Esophagus squamous epithelium (tissue), 5 donors: ENCODE data around the gene KLLN. TPM values are rescaled to one million over a fixed set of nuclear protein-coding genes. Genes with fewer than 3 reads are reported as not detected.
"Not testable (repeated sequence)": the region's sequence is repeated elsewhere in the genome, so short reads cannot be mapped to it uniquely, and the experiment has no call there.

ENCODE experiments used
- DNase-seq: peaks from one replicate; lab custom pipeline; 2025; lab: John Stamatoyannopoulos, UW
- H3K27ac ChIP-seq, 4 donors: fragments of 200-600 bp; sonication (generic); one replicate each; pipeline ENCODE4 v1.5.1; 2016 to 2019; ENCODE audit warnings: mild to moderate bottlenecking in 1 of 4
- H3K27me3 ChIP-seq, 4 donors: fragments of 200-600 bp; sonication (generic); 1 replicate in 3 of 4; 2 replicates in 1 of 4; pipeline versions ENCODE4 v1.5.1 to v1.6.0; 2017 to 2021; ENCODE audit warnings: antibody characterized with exemption in 1 of 4
- H3K36me3 ChIP-seq, 3 donors: fragments of 200-600 bp; sonication (generic); one replicate each; pipeline ENCODE4 v1.5.1; 2016 to 2019
- H3K4me1 ChIP-seq, 3 donors: fragments of 200-600 bp; sonication (generic); one replicate each; pipeline ENCODE4 v1.5.1; 2017 to 2019
- H3K4me3 ChIP-seq, 4 donors: fragments of 200-600 bp; sonication (generic); 1 replicate in 3 of 4; 2 replicates in 1 of 4; pipeline ENCODE4 v1.5.1; 2016 to 2019; ENCODE audit warnings: mild to moderate bottlenecking in 2 of 4, moderate library complexity in 1 of 4
- H3K9me3 ChIP-seq, 3 donors: fragments of 200-600 bp; sonication (generic); one replicate each; pipeline ENCODE4 v1.5.1; 2016 to 2019
- CTCF ChIP-seq, 6 experiments: fragments of 450-650 bp in 4 of 6; fragments of 200-600 bp in 2 of 6; sonication (generic) in 2 of 6; IDR thresholded peaks; one replicate each; pipeline ENCODE4 v1.5.1; 2016 to 2019; ENCODE audit warnings: antibody characterized with exemption in 6 of 6, mild to moderate bottlenecking in 4 of 6, moderate library complexity in 4 of 6
- POLR2A ChIP-seq, 4 donors: fragments of 450-650 bp; IDR thresholded peaks; one replicate each; pipeline ENCODE4 v1.6.1; 2017; ENCODE audit warnings: antibody characterized with exemption in 4 of 4, mild to moderate bottlenecking in 4 of 4, moderate library complexity in 3 of 4
- WGBS, 2 donors: methylation state at CpG; one replicate each; pipeline ENCODE4 v1.1.5; 2018; 5-methylcytosine and 5-hydroxymethylcytosine counted together
- intact Hi-C: fragments of 100-400 bp; cut with DNase I; formaldehyde crosslinking; loops from one replicate; pipeline ENCODE4 v1.15.0; 2022
- total RNA-seq, 4 donors: library from RNA; depleted of rRNA; stranded (reverse); fragments of >200 nt; gene quantifications; one replicate each; pipeline ENCODE4 v1.1.0, GENCODE V29; 2016
- donor health status: DM: yes; HTN: yes; CAD: no.

Gene KLLN
- total RNA-seq, 4 donors from 2014 or later = 0.11 to 0.91 (median 0.40) TPM

DNA sequence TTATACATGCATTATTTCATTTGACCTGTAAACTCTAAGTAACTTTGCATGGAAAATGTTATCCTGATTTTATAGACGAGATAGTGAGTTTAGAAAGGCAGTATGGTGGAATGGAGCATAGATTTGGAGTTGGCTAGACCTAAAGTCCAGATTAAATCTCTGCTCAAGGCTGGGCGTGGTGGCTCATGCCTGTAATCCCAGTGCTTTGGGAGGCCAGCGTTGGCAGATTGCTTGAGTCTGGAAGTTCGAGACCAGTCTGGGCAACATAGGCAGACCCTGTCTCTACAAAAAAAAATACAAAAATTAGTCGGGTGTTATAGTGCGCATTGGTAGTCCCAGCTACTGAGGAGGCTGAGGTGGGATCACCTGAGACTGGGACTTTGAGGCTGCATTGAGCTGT lies 9.5 kb upstream of the KLLN start:
- DNase-seq = no peak
- Histone ChIP-seq H3K4me1 (peaks cover 9 to 97% (median 32%) of the 10 kb centered on the region in 3 donors), H3K4me3 (no peak overlapping the region), H3K27me3 (no peaks in the 10 kb centered on the region), H3K9me3 (no peaks in the 10 kb centered on the region), H3K27ac (peak overlapping the region in 1 of 4 donors; percentile 17), H3K36me3 (peaks cover 0 to 6% (median 3%) of the 10 kb centered on the region in 3 donors)
- no peak for TF ChIP-seq CTCF (IDR thresholded peaks at IDR 0.05)
- TF ChIP-seq POLR2A (IDR thresholded peaks at IDR 0.05) = no peak
- intact Hi-C loops = no loop called here
- 95 to 99% methylated on average over 6 of the region's 6 CpGs for WGBS, 2 donors

DNA sequence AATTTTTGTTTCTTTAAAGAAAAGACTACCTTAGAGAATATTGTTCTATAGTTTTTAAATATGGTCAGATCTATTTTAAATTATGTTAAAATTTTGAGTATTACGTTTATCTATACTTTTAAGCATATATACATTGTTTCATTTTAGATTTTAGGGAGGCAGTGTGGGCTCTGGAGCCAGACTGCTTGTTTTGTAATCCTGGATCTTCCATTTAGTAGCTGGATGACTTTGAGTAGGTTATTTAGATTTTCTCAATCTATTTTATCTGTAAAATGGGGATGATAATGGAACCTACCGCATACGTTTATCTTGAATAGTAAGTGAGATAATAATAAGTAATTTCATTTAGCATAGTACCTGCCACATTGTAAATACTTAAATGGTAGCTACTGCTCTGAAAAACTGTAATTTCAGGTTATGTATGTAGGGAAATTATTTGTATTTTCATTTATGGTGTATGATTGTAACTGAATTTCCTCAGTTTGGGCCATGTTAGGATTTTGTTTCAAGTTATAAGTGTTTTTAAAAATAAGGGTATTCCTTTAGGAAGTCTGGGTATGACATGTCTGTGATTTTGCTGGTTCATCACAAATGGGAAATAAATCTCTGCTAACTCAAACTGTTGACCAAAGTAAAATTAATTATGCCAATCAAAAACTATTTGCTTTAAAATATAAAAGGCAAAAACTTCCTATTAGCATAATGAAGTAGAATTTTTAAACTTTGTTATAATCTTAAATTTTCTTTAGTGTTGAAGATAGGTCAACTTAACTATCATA lies 6.6 kb upstream of the KLLN start:
- no peak for DNase-seq
- Histone ChIP-seq H3K36me3 (peaks cover 0 to 4% (median 3%) of the 10 kb centered on the region in 3 donors), H3K4me3 (peak overlapping the region in 2 of 4 donors; percentile 92 to 97), H3K27ac (peak overlapping the region in 3 of 4 donors; percentile 17 to 96 (median 37)), H3K9me3 (no peaks in the 10 kb centered on the region), H3K27me3 (no peaks in the 10 kb centered on the region), H3K4me1 (peaks cover 9 to 80% (median 32%) of the 10 kb centered on the region in 3 donors)
- TF ChIP-seq POLR2A (IDR thresholded peaks at IDR 0.05) = no peak
- intact Hi-C loops = loop anchor here (10.0 kb wide), 1 partner anchor 685 kb away; no protein-coding TSS in a partner anchor
- 67 to 79% methylated on average over 3 of the region's 3 CpGs for WGBS, 2 donors

- DNase-seq, H3K27me3 ChIP-seq, H3K36me3 ChIP-seq, H3K9me3 ChIP-seq: not testable (repeated sequence)
- Histone ChIP-seq H3K4me3 (peak overlapping the region in 3 of 4 donors; percentile 92 to 97 (median 92)), H3K27ac (peak overlapping the region in 3 of 4 donors; percentile 33 to 96 (median 37)), H3K4me1 (peaks cover 7 to 72% (median 28%) of the 10 kb centered on the region in 3 donors)
- 50 to 86% methylated on average over 4 to 9 of the region's 9 CpGs for WGBS, 2 donors
- intact Hi-C loops = loop anchor here (10.0 kb wide), 1 partner anchor 686 kb away; no protein-coding TSS in a partner anchor
These were observed 5.8 kb upstream of the KLLN start for GRCh38 chr10:87869139-87869538.

- Histone ChIP-seq H3K27me3 (no peaks in the 10 kb centered on the region), H3K36me3 (peaks cover 0 to 4% (median 2%) of the 10 kb centered on the region in 3 donors), H3K4me3 (peak overlapping the region; percentile 8 to 97 (median 92)), H3K4me1 (peaks cover 7 to 63% (median 23%) of the 10 kb centered on the region in 3 donors), H3K27ac (peak overlapping the region in 3 of 4 donors; percentile 16 to 99 (median 96)), H3K9me3 (no peaks in the 10 kb centered on the region)
- WGBS, 2 donors = 0 to 9% methylated on average over 1 of the region's 1 CpG
- intact Hi-C loops = loop anchor here (10.0 kb wide), 1 partner anchor 687 kb away; no protein-coding TSS in a partner anchor
- DNase-seq = no peak
- TF ChIP-seq POLR2A (IDR thresholded peaks at IDR 0.05) (no peak), CTCF (IDR thresholded peaks at IDR 0.05) (no peak)
These were observed 4.9 kb upstream of the KLLN start for GRCh38 chr10:87868277-87868676.

DNA sequence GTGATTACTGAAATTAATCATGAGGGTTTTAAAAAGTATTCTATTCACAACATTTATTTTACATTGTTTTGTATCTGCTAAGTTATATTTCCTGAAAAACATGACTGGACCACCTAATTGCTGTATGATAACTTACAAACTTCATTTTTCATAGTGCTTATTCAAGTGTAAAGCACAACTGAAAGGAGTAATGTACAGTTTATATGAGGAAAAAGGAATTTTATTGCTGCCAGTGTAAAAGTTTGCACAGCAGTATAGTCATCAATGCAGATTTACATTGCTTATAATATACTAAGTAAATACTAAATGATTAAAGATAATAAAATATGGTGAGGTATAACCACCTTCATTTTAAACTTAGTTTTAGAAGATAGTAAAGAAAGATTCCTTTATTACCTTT lies 4.1 kb upstream of the KLLN start:
- TF ChIP-seq CTCF (IDR thresholded peaks at IDR 0.05) (no peak), POLR2A (IDR thresholded peaks at IDR 0.05) (no peak)
- intact Hi-C loops = loop anchor here (10.0 kb wide), 1 partner anchor 687 kb away; no protein-coding TSS in a partner anchor
- peak overlapping the region; percentile 40 to 99 (median 96) for H3K27ac ChIP-seq
- peak overlapping the region; percentile 69 to 97 (median 92) for H3K4me3 ChIP-seq
- H3K27me3 ChIP-seq = no peaks in the 10 kb centered on the region
- no peaks in the 10 kb centered on the region for H3K9me3 ChIP-seq
- H3K4me1 ChIP-seq = peaks cover 7 to 55% (median 17%) of the 10 kb centered on the region in 3 donors
- no peaks in the 10 kb centered on the region for H3K36me3 ChIP-seq
- DNase-seq = no peak
